HG03196 (cell line): ENCODE data around the gene TAB2.
"Not testable (repeated sequence)": the region's sequence is repeated elsewhere in the genome, so short reads cannot be mapped to it uniquely, and the experiment has no call there.

Experiments
- ATAC-seq: cut with Tn5 transposase; IDR thresholded peaks from one replicate; pipeline ENCODE4 v1.9.1; 2021; ENCODE audit not compliant: unreplicated experiment

Gene TAB2

DNA sequence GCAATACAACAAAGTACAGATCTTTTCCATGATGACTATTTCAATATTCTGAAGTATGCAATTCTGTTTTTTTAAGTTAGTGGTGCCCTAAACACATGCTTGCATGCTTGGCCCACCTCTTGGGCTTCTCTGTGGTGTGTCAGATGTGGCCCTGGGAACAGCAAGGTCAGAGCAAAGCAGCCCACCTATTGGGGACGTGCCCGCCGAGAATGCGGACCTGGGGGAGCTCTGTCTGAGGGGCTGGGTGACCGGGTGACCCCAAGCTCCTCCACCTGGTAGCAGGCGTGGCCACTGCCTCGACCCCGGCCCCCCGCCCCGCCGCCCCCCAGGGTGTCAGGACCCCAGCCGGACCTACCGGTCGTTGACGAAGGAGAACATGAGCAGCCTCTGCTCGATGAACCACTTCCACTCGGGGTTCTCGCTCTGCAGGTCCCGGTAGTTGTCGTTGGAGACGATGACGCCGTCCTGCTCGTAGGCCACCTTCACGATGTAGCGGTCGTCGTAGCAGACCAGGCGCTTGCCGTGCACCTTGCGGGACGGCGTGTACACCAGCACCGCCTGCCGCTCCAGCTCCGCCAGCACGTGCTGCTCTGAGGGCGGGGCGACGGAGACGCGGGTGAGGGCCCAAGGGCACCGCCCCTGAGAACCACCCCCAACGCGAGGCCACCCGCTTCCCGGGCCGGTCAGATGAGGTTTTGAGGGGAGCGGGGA, 139.0 kb downstream of the TAB2 start:
- no peak for ATAC-seq

DNA sequence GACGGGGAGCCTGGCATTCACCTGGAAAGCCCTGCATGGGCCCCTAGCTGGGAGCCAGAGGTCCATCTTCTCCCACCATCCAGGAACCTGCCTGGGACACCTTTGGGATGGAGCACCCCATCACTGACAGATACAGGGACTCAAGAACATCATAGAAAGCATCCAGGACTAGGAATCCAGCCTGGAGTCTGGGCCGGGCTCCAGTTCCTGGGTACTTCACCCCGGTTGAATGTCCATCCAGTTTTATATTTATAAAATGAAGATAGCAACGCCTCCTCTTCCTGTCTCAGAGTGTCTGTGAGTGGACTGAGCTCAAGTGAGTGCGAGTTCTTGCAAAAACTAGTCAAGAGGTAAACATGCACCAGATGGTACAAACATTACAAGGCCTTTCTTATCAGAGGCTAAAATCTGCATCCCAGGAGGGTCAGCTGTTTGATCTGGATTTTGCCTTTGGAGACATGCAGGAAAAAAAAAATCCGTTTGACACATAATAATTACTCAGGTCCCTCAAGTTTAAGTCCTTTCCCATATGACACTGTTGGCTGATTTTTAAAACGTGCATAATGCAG, 139.9 kb downstream of the TAB2 start:
- no peak for ATAC-seq

DNA sequence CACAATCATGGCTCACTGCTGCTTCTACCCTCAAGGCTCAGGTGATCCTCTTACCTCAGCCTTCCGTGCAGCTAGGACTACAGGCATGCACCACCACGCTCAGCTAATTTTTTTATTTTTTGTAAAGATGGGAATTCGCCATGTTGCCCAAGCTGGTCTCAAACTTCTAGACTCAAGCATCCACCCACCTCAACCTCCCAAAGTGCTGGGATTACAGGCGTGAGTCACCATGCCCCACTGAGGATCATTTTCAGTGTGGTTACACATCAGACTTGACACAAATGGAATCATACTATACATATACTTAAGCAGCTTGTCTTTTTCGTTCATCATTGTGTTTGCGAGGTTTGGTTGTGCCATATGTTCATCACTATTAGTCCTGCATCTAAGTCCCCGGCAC, 140.7 kb downstream of the TAB2 start:
- no peak for ATAC-seq

GRCh38 chr6:149458806-149459205, 141.3 kb downstream of the TAB2 start:
- ATAC-seq, result no peak

DNA sequence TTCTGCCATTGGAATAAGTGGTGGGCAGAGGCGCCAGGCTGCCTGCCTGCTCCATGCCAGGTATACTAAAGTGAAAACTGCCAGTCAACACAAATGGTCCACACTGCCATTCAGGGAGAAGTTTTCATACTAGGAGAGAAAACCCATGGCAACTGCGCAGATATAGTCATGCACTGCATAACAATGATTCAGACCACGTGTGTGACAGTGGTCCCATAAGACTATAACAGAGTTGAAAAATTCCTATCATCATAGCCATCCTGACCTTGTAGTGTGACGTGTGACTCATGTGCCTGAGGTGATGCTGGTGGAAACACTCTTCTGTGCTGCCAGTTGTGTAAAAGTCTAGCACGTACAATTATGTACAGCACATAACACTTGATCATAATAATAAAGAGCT, 142.2 kb downstream of the TAB2 start:
- no peak for ATAC-seq

GRCh38 chr6:149460249-149460648, 142.7 kb downstream of the TAB2 start:
- not testable (repeated sequence) for ATAC-seq
